LNCAP (cell line): ENCODE measurements around the gene CBX6.

Experiments used
- CTCF ChIP-seq: fragments of 450-650 bp; IDR thresholded peaks from 2 replicates; pipeline ENCODE4 v1.5.1; 2017; ENCODE audit warnings: mild to moderate bottlenecking

CBX6 gene

GRCh38 chr22:38831166-38831945 lies 40.7 kb downstream of the CBX6 start:
- no peak for TF ChIP-seq CTCF

- TF ChIP-seq CTCF = no peak
Observed at GRCh38 chr22:38830845-38831108, 41.2 kb downstream of the CBX6 start.

- TF ChIP-seq CTCF = no peak
Observed at GRCh38 chr22:38830026-38830844, 41.8 kb downstream of the CBX6 start.

- TF ChIP-seq CTCF = no peak
Observed at GRCh38 chr22:38829485-38829884, 42.5 kb downstream of the CBX6 start.

GRCh38 chr22:38828616-38829205 lies 43.3 kb downstream of the CBX6 start:
- no peak for TF ChIP-seq CTCF

- TF ChIP-seq CTCF = no peak
Observed at GRCh38 chr22:38828191-38828590, 43.8 kb downstream of the CBX6 start.

GRCh38 chr22:38827510-38827909 lies 44.5 kb downstream of the CBX6 start:
- TF ChIP-seq CTCF = no peak
